HL-60 (cell line): ENCODE results near the gene CSTB.

Experiments
- DNase-seq, 2 experiments: peaks; one replicate each; pipeline ENCODE4 v3.0.0-alpha.2; 2010 to 2020; ENCODE audit warnings: low read depth in 1 of 2, low spot score in 1 of 2
- H3K27ac ChIP-seq: fragments of 250-450 bp; sonication (Bioruptor Pico); replicated peaks from 2 replicates; pipeline ENCODE4 v1.5.1; 2020; ENCODE audit warnings: mild to moderate bottlenecking, moderate library complexity
- H3K27me3 ChIP-seq: fragments of 250-450 bp; sonication (Bioruptor Pico); 2 replicates; pipeline ENCODE4 v1.5.1; 2021; ENCODE audit warnings: mild to moderate bottlenecking, moderate library complexity; ENCODE audit not compliant: insufficient read depth, poor library complexity, severe bottlenecking
- H3K4me3 ChIP-seq: replicated peaks from 2 replicates; pipeline ENCODE4 v1.5.1; 2011; ENCODE audit warnings: mild to moderate bottlenecking, control low read depth, low read length; ENCODE audit not compliant: insufficient read depth
- GABPA ChIP-seq: IDR thresholded peaks from 2 replicates; pipeline ENCODE4 v1.6.1; 2012; ENCODE audit warnings: low read depth
- POLR2AphosphoS5 ChIP-seq: IDR thresholded peaks from 2 replicates; pipeline ENCODE4 v1.6.1; 2012; ENCODE audit warnings: low read depth
- SPI1 ChIP-seq: IDR thresholded peaks from 2 replicates; pipeline ENCODE4 v1.6.1; 2012; ENCODE audit warnings: low read depth, mild to moderate bottlenecking, borderline replicate concordance
- TF ChIP-seq, protein P1 (sequence below): IDR thresholded peaks from 2 replicates; pipeline ENCODE4 v1.6.1; 2012; ENCODE audit warnings: low read depth; ENCODE audit not compliant: insufficient replicate concordance
- TF ChIP-seq, protein P2 (sequence below): IDR thresholded peaks from one replicate; pipeline ENCODE4 v1.5.1; 2011; ENCODE audit warnings: low read length, control low read depth, inconsistent platforms; ENCODE audit not compliant: insufficient read depth

CSTB gene

DNA sequence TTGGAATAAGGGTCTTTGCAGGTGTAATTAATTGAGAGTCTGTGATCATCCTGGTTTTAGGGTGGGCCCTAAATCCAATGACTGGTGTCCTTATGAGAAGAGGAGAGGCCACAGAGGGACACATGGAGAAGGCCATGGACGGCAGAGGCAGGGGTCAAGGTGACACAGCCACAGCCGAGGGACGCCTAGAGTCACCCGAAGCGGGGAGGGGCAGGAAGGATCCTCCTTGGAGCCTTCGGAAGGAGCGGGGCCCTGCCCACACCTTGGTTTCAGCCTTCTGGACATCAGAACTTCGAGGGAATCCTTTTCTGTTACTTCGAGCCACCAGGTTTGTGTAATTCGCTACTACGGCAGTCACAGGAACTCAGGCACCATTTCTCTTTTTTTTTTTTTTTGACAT, 44.4 kb upstream of the CSTB start:
- TF ChIP-seq SPI1 (no peak), POLR2AphosphoS5 (no peak), GABPA (no peak)
- TF ChIP-seq, protein P1, sequence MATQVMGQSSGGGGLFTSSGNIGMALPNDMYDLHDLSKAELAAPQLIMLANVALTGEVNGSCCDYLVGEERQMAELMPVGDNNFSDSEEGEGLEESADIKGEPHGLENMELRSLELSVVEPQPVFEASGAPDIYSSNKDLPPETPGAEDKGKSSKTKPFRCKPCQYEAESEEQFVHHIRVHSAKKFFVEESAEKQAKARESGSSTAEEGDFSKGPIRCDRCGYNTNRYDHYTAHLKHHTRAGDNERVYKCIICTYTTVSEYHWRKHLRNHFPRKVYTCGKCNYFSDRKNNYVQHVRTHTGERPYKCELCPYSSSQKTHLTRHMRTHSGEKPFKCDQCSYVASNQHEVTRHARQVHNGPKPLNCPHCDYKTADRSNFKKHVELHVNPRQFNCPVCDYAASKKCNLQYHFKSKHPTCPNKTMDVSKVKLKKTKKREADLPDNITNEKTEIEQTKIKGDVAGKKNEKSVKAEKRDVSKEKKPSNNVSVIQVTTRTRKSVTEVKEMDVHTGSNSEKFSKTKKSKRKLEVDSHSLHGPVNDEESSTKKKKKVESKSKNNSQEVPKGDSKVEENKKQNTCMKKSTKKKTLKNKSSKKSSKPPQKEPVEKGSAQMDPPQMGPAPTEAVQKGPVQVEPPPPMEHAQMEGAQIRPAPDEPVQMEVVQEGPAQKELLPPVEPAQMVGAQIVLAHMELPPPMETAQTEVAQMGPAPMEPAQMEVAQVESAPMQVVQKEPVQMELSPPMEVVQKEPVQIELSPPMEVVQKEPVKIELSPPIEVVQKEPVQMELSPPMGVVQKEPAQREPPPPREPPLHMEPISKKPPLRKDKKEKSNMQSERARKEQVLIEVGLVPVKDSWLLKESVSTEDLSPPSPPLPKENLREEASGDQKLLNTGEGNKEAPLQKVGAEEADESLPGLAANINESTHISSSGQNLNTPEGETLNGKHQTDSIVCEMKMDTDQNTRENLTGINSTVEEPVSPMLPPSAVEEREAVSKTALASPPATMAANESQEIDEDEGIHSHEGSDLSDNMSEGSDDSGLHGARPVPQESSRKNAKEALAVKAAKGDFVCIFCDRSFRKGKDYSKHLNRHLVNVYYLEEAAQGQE, result no peak
- TF ChIP-seq, protein P2, sequence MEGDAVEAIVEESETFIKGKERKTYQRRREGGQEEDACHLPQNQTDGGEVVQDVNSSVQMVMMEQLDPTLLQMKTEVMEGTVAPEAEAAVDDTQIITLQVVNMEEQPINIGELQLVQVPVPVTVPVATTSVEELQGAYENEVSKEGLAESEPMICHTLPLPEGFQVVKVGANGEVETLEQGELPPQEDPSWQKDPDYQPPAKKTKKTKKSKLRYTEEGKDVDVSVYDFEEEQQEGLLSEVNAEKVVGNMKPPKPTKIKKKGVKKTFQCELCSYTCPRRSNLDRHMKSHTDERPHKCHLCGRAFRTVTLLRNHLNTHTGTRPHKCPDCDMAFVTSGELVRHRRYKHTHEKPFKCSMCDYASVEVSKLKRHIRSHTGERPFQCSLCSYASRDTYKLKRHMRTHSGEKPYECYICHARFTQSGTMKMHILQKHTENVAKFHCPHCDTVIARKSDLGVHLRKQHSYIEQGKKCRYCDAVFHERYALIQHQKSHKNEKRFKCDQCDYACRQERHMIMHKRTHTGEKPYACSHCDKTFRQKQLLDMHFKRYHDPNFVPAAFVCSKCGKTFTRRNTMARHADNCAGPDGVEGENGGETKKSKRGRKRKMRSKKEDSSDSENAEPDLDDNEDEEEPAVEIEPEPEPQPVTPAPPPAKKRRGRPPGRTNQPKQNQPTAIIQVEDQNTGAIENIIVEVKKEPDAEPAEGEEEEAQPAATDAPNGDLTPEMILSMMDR, result no peak
- Histone ChIP-seq H3K27ac (no peak overlapping the region), H3K27me3 (no peaks in the 10 kb centered on the region), H3K4me3 (no peak overlapping the region)
- DNase-seq, result no peak

DNA sequence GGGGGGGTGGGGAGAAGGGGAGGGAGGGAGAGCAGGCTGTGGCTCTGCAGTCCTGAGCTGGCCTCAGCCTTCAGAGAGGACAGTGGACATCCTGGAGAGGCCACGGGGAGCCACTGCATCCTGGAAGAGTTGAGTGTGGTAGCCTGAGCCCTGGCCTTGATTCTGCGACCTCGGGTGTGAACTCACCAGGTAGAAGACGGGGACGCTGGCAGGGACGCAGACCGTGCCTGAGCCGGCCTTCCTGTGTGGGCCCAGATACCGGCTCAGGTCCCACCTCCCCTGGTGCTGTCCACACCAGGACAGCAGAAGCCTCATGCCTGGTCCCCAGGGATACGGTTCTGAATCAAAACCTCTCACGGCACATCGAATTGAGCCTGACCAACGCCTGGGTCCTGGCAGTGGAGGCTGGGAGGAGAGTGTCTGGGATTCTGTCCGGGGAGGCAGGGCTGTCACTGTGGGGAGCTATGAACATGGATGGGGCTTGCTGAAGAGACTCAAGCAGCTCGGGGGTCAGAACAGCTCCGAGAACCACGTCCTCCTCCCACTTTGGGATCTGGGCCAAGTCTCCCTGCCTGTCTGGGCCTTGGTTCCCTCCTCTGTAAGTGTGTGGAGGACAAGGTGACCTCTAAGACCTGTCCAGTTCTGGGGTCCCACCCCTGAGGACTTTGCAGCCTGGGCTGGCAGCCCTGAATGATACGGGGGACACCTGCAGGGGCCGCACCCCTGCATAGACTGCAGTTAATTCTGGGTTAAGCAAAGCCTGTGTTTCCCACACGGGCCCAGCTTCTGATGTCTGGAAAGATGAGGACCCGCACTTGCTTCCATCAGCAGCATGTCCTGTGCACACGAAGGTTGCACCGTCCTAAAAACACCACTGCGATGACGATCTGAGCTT, 43.6 kb upstream of the CSTB start:
- no peak overlapping the region for H3K4me3 ChIP-seq
- no peaks in the 10 kb centered on the region for H3K27me3 ChIP-seq
- H3K27ac ChIP-seq, result no peak overlapping the region
- no peak for DNase-seq
- TF ChIP-seq SPI1 (no peak), GABPA (no peak), POLR2AphosphoS5 (no peak)
- TF ChIP-seq, protein P1, result no peak
- TF ChIP-seq, protein P2, result no peak

DNA sequence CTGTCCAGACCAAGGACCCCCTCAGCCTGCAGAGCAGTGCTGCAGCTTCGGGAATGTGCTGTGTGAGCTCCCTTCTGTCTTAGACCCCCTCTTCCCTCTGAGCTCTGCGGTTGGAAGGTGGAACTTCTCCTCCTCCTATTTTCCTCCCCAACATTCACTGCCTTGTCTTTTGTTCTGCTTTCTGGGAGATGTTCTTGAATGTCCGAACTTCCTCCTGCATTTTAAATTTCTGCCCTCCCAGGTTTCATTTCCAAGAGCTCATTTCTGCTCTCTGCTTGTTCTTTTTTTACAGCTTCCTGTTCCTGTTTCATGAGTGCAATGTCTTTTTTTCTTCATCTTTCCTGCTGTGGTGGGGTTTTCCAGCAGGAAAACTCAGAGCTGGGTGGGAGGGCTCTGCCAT, 42.6 kb upstream of the CSTB start:
- TF ChIP-seq, protein P2, result no peak
- TF ChIP-seq GABPA, result 0 out of 2 replicates have a peak, but pooled peaks have one; percentile 31
- TF ChIP-seq POLR2AphosphoS5, result no peak
- TF ChIP-seq SPI1, result peak; percentile 66; the same call in 1 of the 2 replicates
- Histone ChIP-seq H3K27me3 (no peaks in the 10 kb centered on the region), H3K4me3 (no peak overlapping the region), H3K27ac (peak overlapping the region; percentile 43)
- peak in 1 of 2 experiments; percentile 66 for DNase-seq
